ENCODE data around the gene TM9SF4.

Gene TM9SF4

GRCh38 chr20:32150291-32150848 is 40.9 kb downstream of the TM9SF4 start:
- peaks cover 30% of the 10 kb centered on the region for H3K36me3 Mint-ChIP-seq (ENCODE audit: low read depth)
- H3K9me3 Mint-ChIP-seq = no peaks in the 10 kb centered on the region
- peaks cover 7% of the 10 kb centered on the region for H3K4me1 Mint-ChIP-seq (ENCODE audit: low read depth)
- no peak overlapping the region for H3K4me3 Mint-ChIP-seq
- H3K27ac Mint-ChIP-seq = no peak overlapping the region
- H3K27me3 Mint-ChIP-seq (ENCODE audit: low read depth) = no peaks in the 10 kb centered on the region

GRCh38 chr20:32152421-32153155 is 43.1 kb downstream of the TM9SF4 start:
- Mint-ChIP-seq H3K4me1 (ENCODE audit: low read depth) (peaks cover 9% of the 10 kb centered on the region), H3K36me3 (ENCODE audit: low read depth) (peaks cover 23% of the 10 kb centered on the region), H3K4me3 (no peak overlapping the region), H3K27ac (no peak overlapping the region), H3K27me3 (ENCODE audit: low read depth) (no peaks in the 10 kb centered on the region), H3K9me3 (no peaks in the 10 kb centered on the region)

- no peaks in the 10 kb centered on the region for H3K9me3 Mint-ChIP-seq
- H3K36me3 Mint-ChIP-seq (ENCODE audit: low read depth) = peaks cover 27% of the 10 kb centered on the region
- no peak overlapping the region for H3K27ac Mint-ChIP-seq
- no peak overlapping the region for H3K4me3 Mint-ChIP-seq
- no peaks in the 10 kb centered on the region for H3K27me3 Mint-ChIP-seq (ENCODE audit: low read depth)
- peaks cover 9% of the 10 kb centered on the region for H3K4me1 Mint-ChIP-seq (ENCODE audit: low read depth)
Measured at GRCh38 chr20:32153156-32153665, 43.7 kb downstream of the TM9SF4 start.

GRCh38 chr20:32153771-32154170 is 44.3 kb downstream of the TM9SF4 start:
- no peaks in the 10 kb centered on the region for H3K27me3 Mint-ChIP-seq (ENCODE audit: low read depth)
- no peaks in the 10 kb centered on the region for H3K9me3 Mint-ChIP-seq
- peaks cover 9% of the 10 kb centered on the region for H3K4me1 Mint-ChIP-seq (ENCODE audit: low read depth)
- peaks cover 30% of the 10 kb centered on the region for H3K36me3 Mint-ChIP-seq (ENCODE audit: low read depth)
- no peak overlapping the region for H3K4me3 Mint-ChIP-seq
- H3K27ac Mint-ChIP-seq = no peak overlapping the region

GRCh38 chr20:32155017-32155981 is 45.8 kb downstream of the TM9SF4 start:
- Mint-ChIP-seq H3K4me1 (ENCODE audit: low read depth) (peaks cover 9% of the 10 kb centered on the region), H3K27ac (peak overlapping the region; percentile 41), H3K4me3 (no peak overlapping the region), H3K9me3 (no peaks in the 10 kb centered on the region), H3K36me3 (ENCODE audit: low read depth) (peaks cover 32% of the 10 kb centered on the region), H3K27me3 (ENCODE audit: low read depth) (no peaks in the 10 kb centered on the region)

GRCh38 chr20:32157611-32158010 is 48.1 kb downstream of the TM9SF4 start:
- Mint-ChIP-seq H3K9me3 (no peaks in the 10 kb centered on the region), H3K27ac (no peak overlapping the region), H3K27me3 (ENCODE audit: low read depth) (no peaks in the 10 kb centered on the region), H3K4me3 (no peak overlapping the region), H3K36me3 (ENCODE audit: low read depth) (peaks cover 41% of the 10 kb centered on the region), H3K4me1 (ENCODE audit: low read depth) (peaks cover 9% of the 10 kb centered on the region)

GRCh38 chr20:32158351-32158750 is 48.8 kb downstream of the TM9SF4 start:
- H3K27ac Mint-ChIP-seq = no peak overlapping the region
- H3K4me1 Mint-ChIP-seq (ENCODE audit: low read depth) = peaks cover 9% of the 10 kb centered on the region
- H3K36me3 Mint-ChIP-seq (ENCODE audit: low read depth) = peaks cover 40% of the 10 kb centered on the region
- no peaks in the 10 kb centered on the region for H3K27me3 Mint-ChIP-seq (ENCODE audit: low read depth)
- no peak overlapping the region for H3K4me3 Mint-ChIP-seq
- H3K9me3 Mint-ChIP-seq = no peaks in the 10 kb centered on the region

- Mint-ChIP-seq H3K27me3 (ENCODE audit: low read depth) (no peaks in the 10 kb centered on the region), H3K9me3 (no peaks in the 10 kb centered on the region), H3K4me1 (ENCODE audit: low read depth) (peaks cover 9% of the 10 kb centered on the region), H3K27ac (no peak overlapping the region), H3K4me3 (no peak overlapping the region), H3K36me3 (ENCODE audit: low read depth) (peaks cover 40% of the 10 kb centered on the region)
Measured at GRCh38 chr20:32158943-32159660, 49.6 kb downstream of the TM9SF4 start.

- H3K27me3 Mint-ChIP-seq (ENCODE audit: low read depth) = no peaks in the 10 kb centered on the region
- H3K4me3 Mint-ChIP-seq = no peak overlapping the region
- H3K4me1 Mint-ChIP-seq (ENCODE audit: low read depth) = peaks cover 7% of the 10 kb centered on the region
Measured at GRCh38 chr20:32159766-32160221, 50.3 kb downstream of the TM9SF4 start.

GRCh38 chr20:32160341-32160740 is 50.8 kb downstream of the TM9SF4 start:
- H3K4me3 Mint-ChIP-seq = no peak overlapping the region
- no peaks in the 10 kb centered on the region for H3K27me3 Mint-ChIP-seq (ENCODE audit: low read depth)
- H3K9me3 Mint-ChIP-seq = no peaks in the 10 kb centered on the region
- H3K36me3 Mint-ChIP-seq (ENCODE audit: low read depth) = peaks cover 38% of the 10 kb centered on the region
- no peak overlapping the region for H3K27ac Mint-ChIP-seq
- H3K4me1 Mint-ChIP-seq (ENCODE audit: low read depth) = peaks cover 2% of the 10 kb centered on the region

More at GRCh38 chr20:32159766-32160221, 50.3 kb downstream of the TM9SF4 start:
- Mint-ChIP-seq H3K9me3 (no peaks in the 10 kb centered on the region), H3K36me3 (ENCODE audit: low read depth) (peaks cover 38% of the 10 kb centered on the region), H3K27ac (no peak overlapping the region)

- H3K27ac Mint-ChIP-seq = no peak overlapping the region
- H3K9me3 Mint-ChIP-seq = no peaks in the 10 kb centered on the region
- peaks cover 40% of the 10 kb centered on the region for H3K36me3 Mint-ChIP-seq (ENCODE audit: low read depth)
- H3K4me1 Mint-ChIP-seq (ENCODE audit: low read depth) = peaks cover 2% of the 10 kb centered on the region
- no peak overlapping the region for H3K4me3 Mint-ChIP-seq
- no peaks in the 10 kb centered on the region for H3K27me3 Mint-ChIP-seq (ENCODE audit: low read depth)
Measured at GRCh38 chr20:32162351-32162750, 52.8 kb downstream of the TM9SF4 start.

GRCh38 chr20:32163951-32164350 is 54.4 kb downstream of the TM9SF4 start:
- Mint-ChIP-seq H3K27ac (no peak overlapping the region), H3K4me3 (no peak overlapping the region), H3K27me3 (ENCODE audit: low read depth) (no peaks in the 10 kb centered on the region), H3K9me3 (no peaks in the 10 kb centered on the region), H3K4me1 (ENCODE audit: low read depth) (peaks cover 3% of the 10 kb centered on the region), H3K36me3 (ENCODE audit: low read depth) (peaks cover 31% of the 10 kb centered on the region)

GRCh38 chr20:32164984-32165735 is 55.6 kb downstream of the TM9SF4 start:
- no peak overlapping the region for H3K27ac Mint-ChIP-seq
- H3K4me3 Mint-ChIP-seq = no peak overlapping the region
- no peaks in the 10 kb centered on the region for H3K27me3 Mint-ChIP-seq (ENCODE audit: low read depth)
- H3K9me3 Mint-ChIP-seq = no peaks in the 10 kb centered on the region
- H3K4me1 Mint-ChIP-seq (ENCODE audit: low read depth) = peaks cover 3% of the 10 kb centered on the region
- H3K36me3 Mint-ChIP-seq (ENCODE audit: low read depth) = peaks cover 28% of the 10 kb centered on the region

All from T-helper 1 cell treated with Interleukin-12 subunit alpha and Interleukin-12 subunit beta and Interleukin-4 antibody, amounts not matched to agents 30 μg/mL and 1 μg/mL, for 36 hours (primary cell).